ENCODE results near the gene TPP1.

Gene TPP1

GRCh38 chr11:6634534-6634933 lies 15.3 kb upstream of the TPP1 start:
- no peaks in the 10 kb centered on the region for H3K9me3 ChIP-seq (ENCODE audit: control insufficient read depth, insufficient read depth, low read length)
- H3K4me3 ChIP-seq (ENCODE audit: low read depth, low read length), result no peak overlapping the region
- peaks cover 2% of the 10 kb centered on the region; the same call in 1 of the 2 replicates for H3K36me3 ChIP-seq (ENCODE audit: control insufficient read depth, insufficient read depth, low read length)
- H3K4me1 ChIP-seq (ENCODE audit: control insufficient read depth, insufficient read depth, low read length), result no peaks in the 10 kb centered on the region
- peaks cover 25% of the 10 kb centered on the region for H3K27me3 ChIP-seq (ENCODE audit: control insufficient read depth, insufficient read depth, low read length)
- no peak overlapping the region for H3K27ac ChIP-seq (ENCODE audit: low read depth, low read length)
- H3K9ac ChIP-seq (ENCODE audit: low read depth, low read length), result no peak overlapping the region

DNA sequence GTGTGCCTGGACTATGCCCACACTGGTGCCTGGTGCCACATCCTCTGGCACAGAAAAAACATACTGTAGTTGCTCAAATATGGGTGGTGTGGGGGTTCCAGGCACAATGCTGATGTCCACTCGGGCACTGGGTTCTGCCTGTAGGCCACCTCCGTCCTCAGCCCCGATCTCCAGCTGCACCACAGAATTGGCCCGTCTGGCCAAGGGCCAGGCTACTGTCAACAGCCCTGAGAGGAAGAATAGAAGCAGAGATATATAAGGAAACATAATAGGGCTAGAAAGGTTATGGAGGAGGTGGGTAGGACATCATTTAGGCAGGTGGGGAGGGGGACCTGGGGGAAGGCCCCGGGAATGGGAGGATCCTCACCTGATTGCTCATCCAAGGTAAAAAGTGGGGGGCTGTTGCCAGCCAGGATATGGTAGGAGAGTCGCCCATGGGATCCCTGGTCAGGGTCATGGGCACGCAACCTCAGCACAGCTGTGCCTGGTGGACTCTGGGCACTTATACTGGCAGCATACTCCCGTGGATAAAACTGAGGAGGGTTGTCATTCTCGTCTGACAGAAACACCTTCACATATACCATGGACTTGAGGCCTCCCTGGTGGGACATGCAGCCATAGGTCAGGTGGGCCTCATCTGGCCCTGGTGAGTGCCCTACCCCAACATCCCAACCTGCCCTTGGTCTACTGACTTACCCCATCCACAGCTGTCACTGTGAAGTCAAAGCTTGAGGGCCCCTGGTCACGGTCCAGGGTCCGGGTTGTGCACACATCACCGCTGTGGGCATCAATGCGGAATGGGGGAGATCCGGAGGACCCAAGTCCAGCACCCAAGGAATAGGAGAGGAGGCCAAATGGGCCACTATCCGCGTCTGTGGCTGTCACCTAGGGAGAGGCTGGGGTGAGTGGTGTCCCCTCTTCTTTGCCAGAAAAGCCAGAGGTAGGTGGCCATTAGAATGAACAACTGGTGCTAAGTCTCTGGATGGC lies 14.5 kb upstream of the TPP1 start:
- Histone ChIP-seq H3K9ac (ENCODE audit: low read depth, low read length) (no peak overlapping the region), H3K9me3 (ENCODE audit: control insufficient read depth, insufficient read depth, low read length) (no peaks in the 10 kb centered on the region), H3K27ac (ENCODE audit: low read depth, low read length) (no peak overlapping the region), H3K27me3 (ENCODE audit: control insufficient read depth, insufficient read depth, low read length) (peaks cover 30% of the 10 kb centered on the region), H3K4me1 (ENCODE audit: control insufficient read depth, insufficient read depth, low read length) (no peaks in the 10 kb centered on the region), H3K36me3 (ENCODE audit: control insufficient read depth, insufficient read depth, low read length) (no peaks in the 10 kb centered on the region), H3K4me3 (ENCODE audit: low read depth, low read length) (no peak overlapping the region)

GRCh38 chr11:6632116-6633073 lies 13.2 kb upstream of the TPP1 start:
- Histone ChIP-seq H3K9ac (ENCODE audit: low read depth, low read length) (no peak overlapping the region), H3K27me3 (ENCODE audit: control insufficient read depth, insufficient read depth, low read length) (peaks cover 30% of the 10 kb centered on the region), H3K9me3 (ENCODE audit: control insufficient read depth, insufficient read depth, low read length) (no peaks in the 10 kb centered on the region), H3K36me3 (ENCODE audit: control insufficient read depth, insufficient read depth, low read length) (peaks cover under 1% of the 10 kb centered on the region; the same call in 1 of the 2 replicates), H3K4me1 (ENCODE audit: control insufficient read depth, insufficient read depth, low read length) (no peaks in the 10 kb centered on the region), H3K4me3 (ENCODE audit: low read depth, low read length) (no peak overlapping the region), H3K27ac (ENCODE audit: low read depth, low read length) (no peak overlapping the region)

GRCh38 chr11:6631361-6631890 lies 12.2 kb upstream of the TPP1 start:
- H3K4me1 ChIP-seq (ENCODE audit: control insufficient read depth, insufficient read depth, low read length), result no peaks in the 10 kb centered on the region
- H3K4me3 ChIP-seq (ENCODE audit: low read depth, low read length), result no peak overlapping the region
- peaks cover 30% of the 10 kb centered on the region for H3K27me3 ChIP-seq (ENCODE audit: control insufficient read depth, insufficient read depth, low read length)
- H3K36me3 ChIP-seq (ENCODE audit: control insufficient read depth, insufficient read depth, low read length), result peaks cover 10% of the 10 kb centered on the region
- H3K9me3 ChIP-seq (ENCODE audit: control insufficient read depth, insufficient read depth, low read length), result no peaks in the 10 kb centered on the region
- no peak overlapping the region for H3K9ac ChIP-seq (ENCODE audit: low read depth, low read length)
- H3K27ac ChIP-seq (ENCODE audit: low read depth, low read length), result no peak overlapping the region

GRCh38 chr11:6630632-6631291 lies 11.5 kb upstream of the TPP1 start:
- Histone ChIP-seq H3K4me1 (ENCODE audit: control insufficient read depth, insufficient read depth, low read length) (no peaks in the 10 kb centered on the region), H3K4me3 (ENCODE audit: low read depth, low read length) (peak overlapping the region; percentile 64), H3K27ac (ENCODE audit: low read depth, low read length) (no peak overlapping the region), H3K9me3 (ENCODE audit: control insufficient read depth, insufficient read depth, low read length) (no peaks in the 10 kb centered on the region), H3K9ac (ENCODE audit: low read depth, low read length) (no peak overlapping the region), H3K27me3 (ENCODE audit: control insufficient read depth, insufficient read depth, low read length) (peaks cover 30% of the 10 kb centered on the region), H3K36me3 (ENCODE audit: control insufficient read depth, insufficient read depth, low read length) (peaks cover 16% of the 10 kb centered on the region)

- no peak overlapping the region for H3K27ac ChIP-seq (ENCODE audit: low read depth, low read length)
- peak overlapping the region; percentile 64 for H3K4me3 ChIP-seq (ENCODE audit: low read depth, low read length)
- H3K9ac ChIP-seq (ENCODE audit: low read depth, low read length), result peak overlapping the region; percentile 52; the same call in 1 of the 2 replicates
- H3K9me3 ChIP-seq (ENCODE audit: control insufficient read depth, insufficient read depth, low read length), result no peaks in the 10 kb centered on the region
- no peaks in the 10 kb centered on the region for H3K4me1 ChIP-seq (ENCODE audit: control insufficient read depth, insufficient read depth, low read length)
- peaks cover 30% of the 10 kb centered on the region for H3K27me3 ChIP-seq (ENCODE audit: control insufficient read depth, insufficient read depth, low read length)
- peaks cover 23% of the 10 kb centered on the region for H3K36me3 ChIP-seq (ENCODE audit: control insufficient read depth, insufficient read depth, low read length)
Measured at GRCh38 chr11:6629892-6630631, 10.8 kb upstream of the TPP1 start.

GRCh38 chr11:6629573-6629891 lies 10.3 kb upstream of the TPP1 start:
- peaks cover 29% of the 10 kb centered on the region for H3K36me3 ChIP-seq (ENCODE audit: control insufficient read depth, insufficient read depth, low read length)
- no peaks in the 10 kb centered on the region for H3K4me1 ChIP-seq (ENCODE audit: control insufficient read depth, insufficient read depth, low read length)
- no peak overlapping the region for H3K27ac ChIP-seq (ENCODE audit: low read depth, low read length)
- H3K9ac ChIP-seq (ENCODE audit: low read depth, low read length), result no peak overlapping the region
- peaks cover 30% of the 10 kb centered on the region for H3K27me3 ChIP-seq (ENCODE audit: control insufficient read depth, insufficient read depth, low read length)
- peak overlapping the region; percentile 64 for H3K4me3 ChIP-seq (ENCODE audit: low read depth, low read length)
- no peaks in the 10 kb centered on the region for H3K9me3 ChIP-seq (ENCODE audit: control insufficient read depth, insufficient read depth, low read length)

DNA sequence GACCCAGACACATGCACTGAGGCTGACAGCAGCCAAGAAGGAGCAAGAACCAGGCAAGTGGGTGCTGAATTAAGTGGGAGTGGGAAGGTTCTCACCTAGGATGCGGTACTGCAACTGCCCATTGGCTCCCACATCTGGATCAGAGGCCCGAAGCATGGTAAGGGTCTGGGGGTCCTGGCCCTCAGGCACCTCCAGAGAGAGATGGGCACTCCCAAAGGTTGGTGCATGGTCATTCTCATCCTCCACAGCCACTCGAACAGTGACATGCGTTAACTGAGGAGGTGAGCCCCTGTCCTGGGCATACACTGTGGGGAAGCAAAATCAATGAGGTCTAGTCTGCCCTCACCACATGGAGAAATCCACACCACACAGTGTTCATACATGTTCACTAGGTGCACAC lies 9.3 kb upstream of the TPP1 start:
- no peak overlapping the region for H3K9ac ChIP-seq (ENCODE audit: low read depth, low read length)
- no peak overlapping the region for H3K27ac ChIP-seq (ENCODE audit: low read depth, low read length)
- H3K27me3 ChIP-seq (ENCODE audit: control insufficient read depth, insufficient read depth, low read length), result peaks cover 30% of the 10 kb centered on the region
- no peaks in the 10 kb centered on the region for H3K4me1 ChIP-seq (ENCODE audit: control insufficient read depth, insufficient read depth, low read length)
- H3K4me3 ChIP-seq (ENCODE audit: low read depth, low read length), result no peak overlapping the region
- H3K9me3 ChIP-seq (ENCODE audit: control insufficient read depth, insufficient read depth, low read length), result no peaks in the 10 kb centered on the region
- peaks cover 30% of the 10 kb centered on the region for H3K36me3 ChIP-seq (ENCODE audit: control insufficient read depth, insufficient read depth, low read length)

- peaks cover 30% of the 10 kb centered on the region for H3K36me3 ChIP-seq (ENCODE audit: control insufficient read depth, insufficient read depth, low read length)
Measured at GRCh38 chr11:6627762-6628241, 8.6 kb upstream of the TPP1 start.

More at GRCh38 chr11:6627762-6628241, 8.6 kb upstream of the TPP1 start:
- no peak overlapping the region for H3K9ac ChIP-seq (ENCODE audit: low read depth, low read length)
- H3K4me3 ChIP-seq (ENCODE audit: low read depth, low read length), result no peak overlapping the region
- peaks cover 30% of the 10 kb centered on the region for H3K27me3 ChIP-seq (ENCODE audit: control insufficient read depth, insufficient read depth, low read length)
- H3K27ac ChIP-seq (ENCODE audit: low read depth, low read length), result no peak overlapping the region
- no peaks in the 10 kb centered on the region for H3K4me1 ChIP-seq (ENCODE audit: control insufficient read depth, insufficient read depth, low read length)
- H3K9me3 ChIP-seq (ENCODE audit: control insufficient read depth, insufficient read depth, low read length), result no peaks in the 10 kb centered on the region
